OCI-LY7 (cell line): ENCODE results near the gene IL1RAPL2. TPM values are rescaled to one million over a fixed set of nuclear protein-coding genes. Genes with fewer than 3 reads are reported as not detected.

Experiments used
- BruUV-seq: library from RNA; stranded (reverse); fragments of 400-500 nt; replicated peaks from 2 replicates; lab custom pipeline; 2021; lab: Mats Ljungman, UMichigan
- CTCF ChIA-PET: fragments of 300-600 bp; sonication (Branson Sonifier 250); formaldehyde crosslinking; loops from one replicate; lab custom pipeline; 2022; ENCODE audit warnings: antibody characterized with exemption; ENCODE audit not compliant: unreplicated experiment; lab: Charles Lee
- POLR2A ChIA-PET: fragments of 300-600 bp; sonication (Branson Sonifier 250); formaldehyde crosslinking; loops from one replicate; lab custom pipeline; 2022; ENCODE audit warnings: antibody characterized with exemption; lab: Charles Lee
- DNase-seq: peaks from one replicate; pipeline ENCODE4 v3.0.0-alpha.2; 2015; ENCODE audit warnings: low spot score
- H2AFZ ChIP-seq: fragments of 200-600 bp; sonication (generic), shearing (Covaris generic); 2 replicates; pipeline ENCODE4 v1.6.1; 2014; ENCODE audit warnings: mild to moderate bottlenecking, antibody characterized with exemption, low read length, moderate library complexity
- H3K27ac ChIP-seq: fragments of 200-600 bp; sonication (generic); 2 replicates; pipeline ENCODE4 v1.5.1; 2014; ENCODE audit warnings: mixed run types, low read depth, mild to moderate bottlenecking, moderate library complexity, low read length, inconsistent platforms; ENCODE audit not compliant: poor library complexity, severe bottlenecking
- H3K36me3 ChIP-seq: fragments of 200-600 bp; sonication (generic); 2 replicates; pipeline ENCODE4 v1.6.1; 2014; ENCODE audit warnings: mild to moderate bottlenecking, antibody characterized with exemption, low read length, moderate library complexity, mixed read lengths; ENCODE audit not compliant: insufficient read depth
- H3K4me1 ChIP-seq: fragments of 200-600 bp; sonication (generic); 2 replicates; pipeline ENCODE4 v1.5.1; 2014; ENCODE audit warnings: mild to moderate bottlenecking, low read length; ENCODE audit not compliant: insufficient read depth, poor library complexity, severe bottlenecking
- H3K4me2 ChIP-seq: fragments of 200-600 bp; sonication (generic); 2 replicates; pipeline ENCODE4 v1.6.1; 2014; ENCODE audit warnings: mild to moderate bottlenecking, low read length
- H3K4me3 ChIP-seq: fragments of 200-600 bp; sonication (generic); 2 replicates; pipeline ENCODE4 v1.5.1; 2014; ENCODE audit warnings: mild to moderate bottlenecking, low read depth, low read length; ENCODE audit not compliant: poor library complexity, severe bottlenecking
- H3K79me2 ChIP-seq: fragments of 200-600 bp; sonication (generic); 2 replicates; pipeline ENCODE4 v1.6.1; 2016; ENCODE audit warnings: low read depth, mild to moderate bottlenecking, low read length, moderate library complexity, mixed read lengths; ENCODE audit not compliant: insufficient read depth
- H3K9me2 ChIP-seq: fragments of 200-600 bp; sonication (generic); 2 replicates; pipeline ENCODE4 v1.6.1; 2016; ENCODE audit warnings: mild to moderate bottlenecking, low read length, mixed read lengths; ENCODE audit not compliant: insufficient read depth
- H3K9me3 ChIP-seq: fragments of 200-600 bp; sonication (generic); 2 replicates; pipeline ENCODE4 v1.6.1; 2014; ENCODE audit warnings: mild to moderate bottlenecking, mixed run types, low read length, mixed read lengths
- H4K20me1 ChIP-seq: fragments of 200-600 bp; sonication (generic); 2 replicates; pipeline ENCODE4 v1.6.1; 2014; ENCODE audit warnings: mild to moderate bottlenecking, antibody characterized with exemption, low read length, moderate library complexity, mixed read lengths; ENCODE audit not compliant: insufficient read depth
- EZH2phosphoT487 ChIP-seq: fragments of 200-600 bp; sonication (generic); IDR thresholded peaks from 2 replicates; pipeline ENCODE4 v1.6.1; 2018; ENCODE audit warnings: low read depth, borderline replicate concordance, mild to moderate bottlenecking, mixed run types, antibody characterized with exemption, low read length, moderate library complexity, mixed read lengths
- intact Hi-C: fragments of 100-400 bp; cut with micrococcal nuclease; formaldehyde crosslinking; loops from one replicate; pipeline ENCODE4 v1.10.0; 2022; ENCODE audit not compliant: unreplicated experiment
- total RNA-seq, 2 experiments: library from RNA; depleted of rRNA in 1 of 2; stranded (reverse); fragments of >200 nt in 1 of 2; shearing (Covaris generic) in 1 of 2; gene quantifications; 2 replicates each; pipeline ENCODE4 v1.2.3, GENCODE V29; 2014 to 2022
- TF ChIP-seq, protein P1 (sequence below): fragments of 200-600 bp; sonication (generic); conservative IDR thresholded peaks from 2 replicates; pipeline ENCODE4 v1.5.1; 2014; ENCODE audit warnings: mild to moderate bottlenecking, antibody characterized with exemption, low read length, moderate library complexity, mixed read lengths

The IL1RAPL2 gene
- total RNA-seq, 2 experiments from 2014 or later: not detected

DNA sequence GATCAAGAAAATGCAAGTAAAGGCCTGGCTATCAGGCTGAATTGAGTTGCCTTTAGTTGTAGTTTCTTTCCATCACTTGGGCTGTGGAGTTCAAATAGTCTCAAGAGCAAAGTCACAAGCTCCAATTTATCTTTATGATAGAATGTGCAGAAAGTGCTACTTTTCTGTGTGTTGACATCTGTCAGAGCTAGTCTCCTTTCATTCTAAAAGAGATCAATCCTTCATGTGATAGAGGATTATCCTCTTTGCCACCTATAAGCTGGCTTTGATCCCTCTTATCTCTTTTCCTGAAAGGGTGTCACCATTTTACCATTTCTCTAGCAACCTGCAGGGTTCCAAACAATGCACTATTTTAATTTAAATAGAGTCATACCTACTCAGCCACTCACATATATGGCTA lies 429.5 kb downstream of the IL1RAPL2 start:
- H3K9me2 ChIP-seq: no peaks in the 10 kb centered on the region
- H3K27ac ChIP-seq: no peak overlapping the region
- no peaks in the 10 kb centered on the region for H3K9me3 ChIP-seq
- no peaks in the 10 kb centered on the region for H4K20me1 ChIP-seq
- ChIA-PET POLR2A (no interaction called here), CTCF (no interaction called here)
- no peaks in the 10 kb centered on the region for H3K4me1 ChIP-seq
- H3K4me2 ChIP-seq: no peak overlapping the region
- no peak overlapping the region for H2AFZ ChIP-seq
- DNase-seq: no peak
- no peak overlapping the region for H3K4me3 ChIP-seq
- no peaks in the 10 kb centered on the region for H3K79me2 ChIP-seq
- intact Hi-C loops: no loop called here
- H3K36me3 ChIP-seq: no peaks in the 10 kb centered on the region
- no TSS peak for BruUV-seq
- TF ChIP-seq EZH2phosphoT487: no peak
- TF ChIP-seq, protein P1, sequence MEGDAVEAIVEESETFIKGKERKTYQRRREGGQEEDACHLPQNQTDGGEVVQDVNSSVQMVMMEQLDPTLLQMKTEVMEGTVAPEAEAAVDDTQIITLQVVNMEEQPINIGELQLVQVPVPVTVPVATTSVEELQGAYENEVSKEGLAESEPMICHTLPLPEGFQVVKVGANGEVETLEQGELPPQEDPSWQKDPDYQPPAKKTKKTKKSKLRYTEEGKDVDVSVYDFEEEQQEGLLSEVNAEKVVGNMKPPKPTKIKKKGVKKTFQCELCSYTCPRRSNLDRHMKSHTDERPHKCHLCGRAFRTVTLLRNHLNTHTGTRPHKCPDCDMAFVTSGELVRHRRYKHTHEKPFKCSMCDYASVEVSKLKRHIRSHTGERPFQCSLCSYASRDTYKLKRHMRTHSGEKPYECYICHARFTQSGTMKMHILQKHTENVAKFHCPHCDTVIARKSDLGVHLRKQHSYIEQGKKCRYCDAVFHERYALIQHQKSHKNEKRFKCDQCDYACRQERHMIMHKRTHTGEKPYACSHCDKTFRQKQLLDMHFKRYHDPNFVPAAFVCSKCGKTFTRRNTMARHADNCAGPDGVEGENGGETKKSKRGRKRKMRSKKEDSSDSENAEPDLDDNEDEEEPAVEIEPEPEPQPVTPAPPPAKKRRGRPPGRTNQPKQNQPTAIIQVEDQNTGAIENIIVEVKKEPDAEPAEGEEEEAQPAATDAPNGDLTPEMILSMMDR: no peak

DNA sequence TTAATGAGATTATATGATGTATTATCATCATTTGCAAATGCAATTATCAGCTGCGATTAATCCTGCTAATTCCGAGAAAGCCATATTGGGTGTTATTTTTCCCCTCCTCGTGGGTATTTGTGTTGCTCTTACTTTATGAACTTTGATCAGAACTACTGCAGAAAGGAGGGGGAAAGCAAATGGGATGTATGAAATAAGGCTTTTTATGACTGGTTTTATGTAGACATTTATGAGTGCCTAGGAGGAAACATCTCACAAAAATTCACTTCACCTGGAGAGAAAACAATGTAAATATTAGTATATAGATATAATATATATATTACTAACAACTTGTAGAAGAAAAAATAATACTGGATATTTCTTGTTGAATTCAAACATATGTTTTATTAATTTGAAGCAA lies 440.1 kb downstream of the IL1RAPL2 start:
- Histone ChIP-seq H3K4me1 (no peaks in the 10 kb centered on the region), H3K4me3 (no peak overlapping the region), H3K9me3 (no peaks in the 10 kb centered on the region), H3K9me2 (no peaks in the 10 kb centered on the region), H3K36me3 (no peaks in the 10 kb centered on the region), H3K27ac (no peak overlapping the region), H4K20me1 (no peaks in the 10 kb centered on the region), H2AFZ (no peak overlapping the region), H3K4me2 (no peak overlapping the region), H3K79me2 (no peaks in the 10 kb centered on the region)
- intact Hi-C loops: no loop called here
- TF ChIP-seq, protein P1: no peak
- TF ChIP-seq EZH2phosphoT487: no peak
- BruUV-seq: no TSS peak
- ChIA-PET CTCF (no interaction called here), POLR2A (no interaction called here)
- DNase-seq: no peak

DNA sequence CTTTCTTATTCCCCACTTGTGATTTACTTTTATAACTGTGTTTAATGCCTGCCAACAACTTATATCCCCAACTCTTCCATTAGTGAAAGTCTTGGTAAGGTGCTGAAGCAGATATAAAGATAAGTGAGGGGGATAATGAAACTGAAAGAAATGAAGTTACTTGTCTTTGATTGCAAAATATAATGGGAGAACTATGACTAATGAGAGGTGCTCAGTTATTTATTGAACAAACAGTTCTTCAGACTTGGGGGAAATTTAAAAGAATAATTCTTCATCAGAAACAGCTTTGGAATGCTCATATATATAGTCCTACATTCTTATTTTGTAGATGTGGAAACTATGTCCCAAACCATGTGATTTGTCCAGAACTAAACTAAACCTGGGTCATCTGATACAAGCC lies 441.0 kb downstream of the IL1RAPL2 start:
- H3K27ac ChIP-seq: no peak overlapping the region
- no peaks in the 10 kb centered on the region for H3K4me1 ChIP-seq
- H3K4me2 ChIP-seq: no peak overlapping the region
- DNase-seq: no peak
- no peaks in the 10 kb centered on the region for H3K9me3 ChIP-seq
- no peaks in the 10 kb centered on the region for H3K79me2 ChIP-seq
- H3K4me3 ChIP-seq: no peak overlapping the region
- CTCF ChIA-PET: no interaction called here
- BruUV-seq: no TSS peak
- H4K20me1 ChIP-seq: no peaks in the 10 kb centered on the region
- intact Hi-C loops: no loop called here
- no peaks in the 10 kb centered on the region for H3K36me3 ChIP-seq
- TF ChIP-seq EZH2phosphoT487: no peak
- TF ChIP-seq, protein P1: no peak
- no peaks in the 10 kb centered on the region for H3K9me2 ChIP-seq
- no peak overlapping the region for H2AFZ ChIP-seq
- POLR2A ChIA-PET: no interaction called here
